HG02943 (cell line): Measurements from ENCODE around the gene CTXN3.

ENCODE experiments used
- ATAC-seq: cut with Tn5 transposase; IDR thresholded peaks from one replicate; pipeline ENCODE4 v1.9.1; 2021; ENCODE audit warnings: mild to moderate bottlenecking, low read depth, moderate library complexity; ENCODE audit not compliant: unreplicated experiment

Gene CTXN3

GRCh38 chr5:127696683-127697082, 47.8 kb downstream of the CTXN3 start:
- no peak for ATAC-seq

- no peak for ATAC-seq
Observed at GRCh38 chr5:127697894-127698600, 49.2 kb downstream of the CTXN3 start.

- ATAC-seq: no peak
Observed at GRCh38 chr5:127699416-127699815, 50.5 kb downstream of the CTXN3 start.

- no peak for ATAC-seq
Observed at GRCh38 chr5:127700237-127700766, 51.4 kb downstream of the CTXN3 start.

- no peak for ATAC-seq
Observed at GRCh38 chr5:127702434-127702833, 53.6 kb downstream of the CTXN3 start.

GRCh38 chr5:127702926-127703561, 54.2 kb downstream of the CTXN3 start, which contains the start of gene CCDC192:
CCDC192 (plus strand) TSS chr5:127703391; CDS start chr5:127703446, 55 bp downstream.
- no peak for ATAC-seq

- no peak for ATAC-seq
Observed at GRCh38 chr5:127705120-127705892, 56.4 kb downstream of the CTXN3 start.

GRCh38 chr5:127706691-127707090, 57.8 kb downstream of the CTXN3 start:
- ATAC-seq: no peak

GRCh38 chr5:127707209-127707608, 58.3 kb downstream of the CTXN3 start:
- no peak for ATAC-seq
